WTC11 (cell line): Measurements from ENCODE around the gene TIMM44. TPM values are rescaled to one million over a fixed set of nuclear protein-coding genes. Genes with fewer than 3 reads are reported as not detected.

Source experiments
- ATAC-seq: fragments of 200-7000 bp; cut with Tn5 transposase; 2 replicates; pipeline ENCODE4 v1.10.0; 2021; ENCODE audit warnings: mild to moderate bottlenecking, moderate library complexity
- CTCF ChIA-PET: fragments of 300-600 bp; sonication (Branson Sonifier 250); formaldehyde crosslinking; loops from one replicate; lab custom pipeline; 2021; ENCODE audit warnings: antibody characterized with exemption; lab: Charles Lee
- POLR2A ChIA-PET: fragments of 350-600 bp; sonication (Branson Sonifier 250); formaldehyde crosslinking; loops from one replicate; lab custom pipeline; 2021; ENCODE audit warnings: antibody characterized with exemption; lab: Charles Lee
- DNase-seq: peaks from one replicate; pipeline ENCODE4 v3.0.0; 2021; ENCODE audit warnings: low spot score
- H3K27ac Mint-ChIP-seq: 2 replicates; pipeline ENCODE4 v1.8.0; 2021; ENCODE audit warnings: mixed read lengths
- H3K27me3 Mint-ChIP-seq: 2 replicates; pipeline ENCODE4 v1.8.0; 2021; ENCODE audit warnings: low read depth, mild to moderate bottlenecking, moderate library complexity, mixed read lengths
- H3K36me3 Mint-ChIP-seq: 2 replicates; pipeline ENCODE4 v1.8.0; 2021; ENCODE audit warnings: mixed read lengths
- H3K4me1 Mint-ChIP-seq: 2 replicates; pipeline ENCODE4 v1.8.0; 2022; ENCODE audit warnings: mixed read lengths
- H3K4me3 Mint-ChIP-seq: 2 replicates; pipeline ENCODE4 v1.8.0; 2021; ENCODE audit warnings: mild to moderate bottlenecking, moderate library complexity, mixed read lengths
- H3K9me3 Mint-ChIP-seq: 2 replicates; pipeline ENCODE4 v1.8.0; 2021; ENCODE audit warnings: mixed read lengths
- ATF2 ChIP-seq: sonication (generic); formaldehyde crosslinking; IDR thresholded peaks from 2 replicates; pipeline ENCODE4 v1.8.1; 2022; ENCODE audit warnings: low read depth, missing genetic modification reagents, borderline replicate concordance
- CBFB ChIP-seq: sonication (generic); formaldehyde crosslinking; IDR thresholded peaks from 2 replicates; pipeline ENCODE4 v1.8.1; 2022; ENCODE audit warnings: mild to moderate bottlenecking, low read depth, missing genetic modification reagents
- ETV6 ChIP-seq: sonication (generic); formaldehyde crosslinking; IDR thresholded peaks from 2 replicates; pipeline ENCODE4 v1.8.1; 2022; ENCODE audit warnings: mild to moderate bottlenecking, missing genetic modification reagents
- FOXK1 ChIP-seq: sonication (generic); formaldehyde crosslinking; IDR thresholded peaks from 2 replicates; pipeline ENCODE4 v1.8.0; 2022; ENCODE audit warnings: mild to moderate bottlenecking, moderate library complexity, missing genetic modification reagents
- FOXP1 ChIP-seq: sonication (generic); formaldehyde crosslinking; IDR thresholded peaks from 2 replicates; pipeline ENCODE4 v1.8.0; 2022; ENCODE audit warnings: missing genetic modification reagents, mild to moderate bottlenecking, moderate library complexity, borderline replicate concordance
- HMGA2 ChIP-seq: fragments of 250-450 bp; sonication (Bioruptor Pico); IDR thresholded peaks from 2 replicates; pipeline ENCODE4 v1.4.0; 2021; ENCODE audit warnings: mild to moderate bottlenecking, moderate library complexity
- IRF2 ChIP-seq: sonication (generic); formaldehyde crosslinking; IDR thresholded peaks from 2 replicates; pipeline ENCODE4 v1.8.0; 2022; ENCODE audit warnings: low read depth, missing genetic modification reagents, borderline replicate concordance
- OVOL2 ChIP-seq: fragments of 250-450 bp; sonication (Bioruptor Pico); IDR thresholded peaks from 2 replicates; pipeline ENCODE4 v1.9.0; 2021; ENCODE audit warnings: mild to moderate bottlenecking, borderline replicate concordance
- SP1 ChIP-seq: sonication (generic); formaldehyde crosslinking; conservative IDR thresholded peaks from 2 replicates; pipeline ENCODE4 v1.8.1; 2022; ENCODE audit warnings: missing genetic modification reagents
- TCF7 ChIP-seq: sonication (generic); formaldehyde crosslinking; IDR thresholded peaks from 2 replicates; pipeline ENCODE4 v1.8.0; 2022; ENCODE audit warnings: mild to moderate bottlenecking, low read depth, missing genetic modification reagents, moderate library complexity
- TEAD1 ChIP-seq: sonication (generic); formaldehyde crosslinking; IDR thresholded peaks from 2 replicates; pipeline ENCODE4 v1.8.0; 2022; ENCODE audit warnings: mild to moderate bottlenecking, missing genetic modification reagents
- TP53 ChIP-seq: sonication (generic); formaldehyde crosslinking; IDR thresholded peaks from 2 replicates; pipeline ENCODE4 v1.8.1; 2023; ENCODE audit warnings: mild to moderate bottlenecking, missing genetic modification reagents
- USF1 ChIP-seq: sonication (generic); formaldehyde crosslinking; IDR thresholded peaks from 2 replicates; pipeline ENCODE4 v1.8.0; 2022; ENCODE audit warnings: mild to moderate bottlenecking, missing genetic modification reagents
- USF2 ChIP-seq: sonication (generic); formaldehyde crosslinking; IDR thresholded peaks from 2 replicates; pipeline ENCODE4 v1.8.1; 2023; ENCODE audit warnings: mild to moderate bottlenecking, missing genetic modification reagents, moderate library complexity
- ZNF121 ChIP-seq: sonication (generic); formaldehyde crosslinking; IDR thresholded peaks from 2 replicates; pipeline ENCODE4 v1.8.0; 2023; ENCODE audit warnings: missing genetic modification reagents
- ZNF263 ChIP-seq: sonication (generic); formaldehyde crosslinking; IDR thresholded peaks from 2 replicates; pipeline ENCODE4 v1.8.1; 2022; ENCODE audit warnings: low read depth, mild to moderate bottlenecking, moderate library complexity, missing genetic modification reagents
- ZNF671 ChIP-seq: fragments of 250-450 bp; sonication (Bioruptor Pico); IDR thresholded peaks from 2 replicates; pipeline ENCODE4 v1.8.0; 2021; ENCODE audit warnings: mild to moderate bottlenecking
- total RNA-seq: library from RNA; stranded (reverse); gene quantifications from 3 replicates; pipeline ENCODE4 v1.2.3, GENCODE V29; 2021
- TF ChIP-seq, protein P1 (sequence below): sonication (generic); formaldehyde crosslinking; IDR thresholded peaks from 2 replicates; pipeline ENCODE4 v1.8.0; 2022; ENCODE audit warnings: mild to moderate bottlenecking, missing genetic modification reagents
- TF ChIP-seq, protein P2 (sequence below): sonication (generic); formaldehyde crosslinking; IDR thresholded peaks from 2 replicates; pipeline ENCODE4 v1.8.0; 2022; ENCODE audit warnings: mild to moderate bottlenecking, missing genetic modification reagents
- TF ChIP-seq, protein P3 (sequence below): sonication (generic); formaldehyde crosslinking; IDR thresholded peaks from 2 replicates; pipeline ENCODE4 v1.8.1; 2023; ENCODE audit warnings: mild to moderate bottlenecking, moderate library complexity, missing genetic modification reagents

TIMM44 gene
- total RNA-seq, 1 experiment from 2014 or later: 129 TPM

GRCh38 chr19:7969555-7969939, 26.1 kb upstream of the TIMM44 start (continued):
- peak; percentile 75; the same call in 1 of the 2 replicates for TF ChIP-seq USF1 (CRISPR knock-in tag)
- TF ChIP-seq ZNF263 (CRISPR knock-in tag): no peak
- no peak for TF ChIP-seq HMGA2
- no peak for TF ChIP-seq IRF2 (CRISPR knock-in tag)
- TF ChIP-seq, protein P1, sequence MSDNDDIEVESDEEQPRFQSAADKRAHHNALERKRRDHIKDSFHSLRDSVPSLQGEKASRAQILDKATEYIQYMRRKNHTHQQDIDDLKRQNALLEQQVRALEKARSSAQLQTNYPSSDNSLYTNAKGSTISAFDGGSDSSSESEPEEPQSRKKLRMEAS: peak; percentile 89
- TF ChIP-seq FOXP1 (CRISPR knock-in tag): no peak
- peak; percentile 38; the same call in 1 of the 2 replicates for TF ChIP-seq FOXK1 (CRISPR knock-in tag)
- no peak for TF ChIP-seq SP1

DNA sequence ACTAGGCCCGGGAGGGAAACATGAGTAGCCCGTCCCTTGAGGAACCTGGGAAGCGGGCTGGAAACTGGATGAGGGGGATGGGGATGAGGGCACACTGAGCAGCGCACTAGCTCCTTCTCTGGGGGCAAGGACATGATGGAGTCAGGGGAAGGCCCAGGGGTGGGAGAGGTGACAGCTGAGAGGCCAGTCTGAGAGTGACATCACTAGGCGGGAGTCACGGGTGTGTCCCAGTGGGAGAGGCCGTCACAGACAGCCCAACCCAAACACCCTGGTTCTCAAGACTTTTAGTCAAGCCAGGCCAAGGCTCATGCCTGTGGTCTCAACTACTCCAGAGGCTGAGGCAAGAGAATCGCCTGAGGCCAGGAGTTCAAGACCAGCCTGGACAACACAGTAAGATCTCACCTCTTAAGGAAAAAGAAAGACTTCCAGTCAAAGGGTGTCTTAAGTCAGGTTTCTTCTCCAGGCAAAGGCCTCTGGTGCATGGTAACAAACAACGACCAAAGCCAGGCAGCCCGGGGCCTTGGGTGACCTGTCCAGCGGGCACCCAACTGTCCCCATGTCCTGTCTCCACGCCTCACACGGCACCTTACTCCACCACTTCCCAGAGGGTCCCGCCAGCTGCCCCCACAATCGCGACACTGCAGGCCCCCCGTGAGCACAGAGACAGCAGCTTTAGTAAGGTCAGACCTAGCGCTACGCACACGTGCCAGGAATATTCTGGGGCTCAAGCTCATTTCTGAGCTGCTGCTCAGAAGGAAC, 25.5 kb upstream of the TIMM44 start:
- ATAC-seq (no peak), DNase-seq (no peak)
- ChIA-PET CTCF (interaction anchor here (0.6 to 5.1 kb wide), 9 partner anchors 9 to 131 kb away, joined by 3 to 90 read pairs (median 13); partner anchors contain the start of gene TIMM44), POLR2A (interaction anchor here (1.1 kb wide), 1 partner anchor 26 kb away, joined by 6 read pairs; the partner anchor contains the start of gene TIMM44)
- H3K27ac Mint-ChIP-seq: peak overlapping the region; percentile 91
- peak overlapping the region; percentile 24 for H3K4me3 Mint-ChIP-seq
- H3K4me1 Mint-ChIP-seq: peaks cover 24% of the 10 kb centered on the region
- TF ChIP-seq TEAD1 (CRISPR knock-in tag) (0 out of 2 replicates have a peak, but pooled peaks have one; percentile 11), OVOL2 (CRISPR knock-in tag) (no peak)
- TF ChIP-seq, protein P2, sequence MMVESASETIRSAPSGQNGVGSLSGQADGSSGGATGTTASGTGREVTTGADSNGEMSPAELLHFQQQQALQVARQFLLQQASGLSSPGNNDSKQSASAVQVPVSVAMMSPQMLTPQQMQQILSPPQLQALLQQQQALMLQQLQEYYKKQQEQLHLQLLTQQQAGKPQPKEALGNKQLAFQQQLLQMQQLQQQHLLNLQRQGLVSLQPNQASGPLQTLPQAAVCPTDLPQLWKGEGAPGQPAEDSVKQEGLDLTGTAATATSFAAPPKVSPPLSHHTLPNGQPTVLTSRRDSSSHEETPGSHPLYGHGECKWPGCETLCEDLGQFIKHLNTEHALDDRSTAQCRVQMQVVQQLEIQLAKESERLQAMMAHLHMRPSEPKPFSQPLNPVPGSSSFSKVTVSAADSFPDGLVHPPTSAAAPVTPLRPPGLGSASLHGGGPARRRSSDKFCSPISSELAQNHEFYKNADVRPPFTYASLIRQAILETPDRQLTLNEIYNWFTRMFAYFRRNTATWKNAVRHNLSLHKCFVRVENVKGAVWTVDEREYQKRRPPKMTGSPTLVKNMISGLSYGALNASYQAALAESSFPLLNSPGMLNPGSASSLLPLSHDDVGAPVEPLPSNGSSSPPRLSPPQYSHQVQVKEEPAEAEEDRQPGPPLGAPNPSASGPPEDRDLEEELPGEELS (CRISPR knock-in tag): no peak
- peaks cover 57% of the 10 kb centered on the region for H3K36me3 Mint-ChIP-seq
- H3K9me3 Mint-ChIP-seq: no peaks in the 10 kb centered on the region
- no peaks in the 10 kb centered on the region for H3K27me3 Mint-ChIP-seq

DNA sequence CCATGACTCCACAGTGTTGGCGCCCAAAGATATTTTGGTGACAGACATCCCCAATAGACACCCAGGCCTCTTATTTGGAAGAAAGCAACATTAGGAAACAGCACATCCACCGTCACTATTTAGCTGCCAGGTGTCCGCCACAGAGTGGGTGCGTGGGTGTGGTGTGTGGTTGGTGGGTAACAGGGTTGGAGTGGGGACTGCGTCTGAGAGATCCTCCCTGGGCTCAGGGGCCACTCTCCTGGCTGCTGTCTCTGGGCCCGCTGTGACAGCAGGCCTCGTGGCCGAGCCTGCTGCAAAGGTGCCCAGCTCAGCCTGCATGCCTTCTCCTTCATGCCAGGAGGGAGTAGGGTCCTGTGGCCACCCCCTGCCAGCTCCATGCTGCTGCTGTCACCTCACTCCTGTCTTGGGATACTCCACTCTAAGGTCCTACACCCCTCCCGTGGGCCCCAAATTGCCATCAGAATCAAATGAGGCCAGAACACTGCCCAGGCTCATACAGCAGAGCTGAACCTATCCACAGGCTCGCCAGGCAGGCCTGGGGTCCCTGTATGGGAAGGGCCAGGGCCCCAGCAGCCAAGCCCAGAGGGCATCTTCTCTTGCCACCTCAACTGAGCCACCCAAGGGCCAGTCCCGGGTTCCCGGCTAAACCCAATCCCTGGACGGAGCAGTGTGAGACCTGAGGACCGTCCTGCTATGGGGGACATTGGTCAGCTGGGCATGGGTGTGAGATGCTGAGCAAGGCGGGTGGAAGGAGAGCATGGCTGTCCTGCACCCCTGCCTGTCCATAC, 24.7 kb upstream of the TIMM44 start:
- H3K4me3 Mint-ChIP-seq: no peak overlapping the region; the same call in 1 of the 2 replicates
- peaks cover 24% of the 10 kb centered on the region for H3K4me1 Mint-ChIP-seq
- ChIA-PET CTCF (interaction anchor here (4.9 to 5.1 kb wide), 2 partner anchors 24 to 34 kb away, joined by 64 to 90 read pairs; partner anchors contain the start of gene TIMM44), POLR2A (no interaction called here)
- H3K27me3 Mint-ChIP-seq: no peaks in the 10 kb centered on the region
- peak overlapping the region; percentile 68 for H3K27ac Mint-ChIP-seq
- H3K36me3 Mint-ChIP-seq: peaks cover 55% of the 10 kb centered on the region
- DNase-seq (no peak), ATAC-seq (no peak)
- H3K9me3 Mint-ChIP-seq: no peaks in the 10 kb centered on the region
- TF ChIP-seq TP53 (no peak), ETV6 (CRISPR knock-in tag) (no peak), USF2 (CRISPR knock-in tag) (no peak), ZNF671 (CRISPR knock-in tag) (no peak), CBFB (CRISPR knock-in tag) (no peak), TCF7 (no peak), ATF2 (CRISPR knock-in tag) (no peak), ZNF121 (no peak), USF1 (CRISPR knock-in tag) (no peak)
- TF ChIP-seq, protein P3, sequence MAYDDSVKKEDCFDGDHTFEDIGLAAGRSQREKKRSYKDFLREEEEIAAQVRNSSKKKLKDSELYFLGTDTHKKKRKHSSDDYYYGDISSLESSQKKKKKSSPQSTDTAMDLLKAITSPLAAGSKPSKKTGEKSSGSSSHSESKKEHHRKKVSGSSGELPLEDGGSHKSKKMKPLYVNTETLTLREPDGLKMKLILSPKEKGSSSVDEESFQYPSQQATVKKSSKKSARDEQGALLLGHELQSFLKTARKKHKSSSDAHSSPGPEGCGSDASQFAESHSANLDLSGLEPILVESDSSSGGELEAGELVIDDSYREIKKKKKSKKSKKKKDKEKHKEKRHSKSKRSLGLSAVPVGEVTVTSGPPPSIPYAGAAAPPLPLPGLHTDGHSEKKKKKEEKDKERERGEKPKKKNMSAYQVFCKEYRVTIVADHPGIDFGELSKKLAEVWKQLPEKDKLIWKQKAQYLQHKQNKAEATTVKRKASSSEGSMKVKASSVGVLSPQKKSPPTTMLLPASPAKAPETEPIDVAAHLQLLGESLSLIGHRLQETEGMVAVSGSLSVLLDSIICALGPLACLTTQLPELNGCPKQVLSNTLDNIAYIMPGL (CRISPR knock-in tag): no peak
- TF ChIP-seq, protein P2 (CRISPR knock-in tag): no peak
